ENCODE data around the gene SFXN5. TPM values are rescaled to one million over a fixed set of nuclear protein-coding genes. Genes with fewer than 3 reads are reported as not detected.

SFXN5 gene
- total RNA-seq, 1 experiment from 2014 or later = 27.8 TPM

DNA sequence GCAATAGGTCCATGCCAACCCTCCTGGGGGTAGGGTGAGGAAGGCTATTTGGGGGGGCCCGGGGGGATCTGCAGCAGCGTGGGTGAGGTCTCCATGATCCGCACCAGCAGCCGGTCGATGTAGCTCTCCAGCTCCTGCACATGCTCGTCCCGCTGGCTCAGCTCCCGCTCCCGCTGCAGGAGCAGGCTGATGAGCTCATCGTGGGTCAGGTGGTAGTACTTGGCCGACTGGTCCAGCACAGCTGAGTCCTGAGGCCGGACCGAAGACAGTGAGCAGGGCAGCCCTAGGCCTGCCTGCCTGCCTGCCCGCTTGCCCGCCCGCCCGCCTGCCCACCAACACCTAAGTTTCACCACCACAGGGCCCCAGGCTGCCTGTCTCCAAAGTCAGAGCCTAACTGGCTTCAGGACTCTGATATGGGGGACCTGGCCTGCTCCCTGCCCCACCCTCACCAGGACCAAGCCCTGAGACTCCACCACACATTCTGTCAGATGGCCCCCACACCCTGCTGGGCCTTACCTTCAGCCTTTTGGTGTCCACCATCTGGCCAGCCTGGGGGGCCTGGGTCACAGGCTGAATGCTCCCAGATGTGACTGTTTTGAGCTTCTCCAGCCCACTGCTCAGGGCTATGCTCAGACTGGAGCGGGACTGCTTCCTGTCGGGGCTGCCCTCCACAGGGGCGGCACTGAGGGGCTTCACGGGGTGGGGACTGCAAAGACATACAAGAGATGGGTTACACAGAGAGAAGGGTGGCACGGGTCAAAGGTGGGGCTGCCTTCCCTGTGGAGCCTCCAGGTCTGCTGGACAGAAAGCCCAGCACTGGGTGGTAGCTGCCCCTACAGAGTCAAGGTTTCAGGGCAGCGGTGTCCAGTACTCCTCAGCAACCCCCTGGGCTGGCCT lies 4.2 kb upstream of the SFXN5 start:
- no peak for TF ChIP-seq SIN3A (IDR thresholded peaks at IDR 0.05; ENCODE audit: borderline replicate concordance, insufficient read depth, low read depth, low read length)
- no peak for TF ChIP-seq TCF7L2 (IDR thresholded peaks at IDR 0.05; ENCODE audit: low read depth, low read length)
- no peak for TF ChIP-seq POLR2AphosphoS5 (IDR thresholded peaks at IDR 0.05; ENCODE audit: low read depth, low read length)
- no peak for TF ChIP-seq CTCF (IDR thresholded peaks at IDR 0.05)
- TF ChIP-seq REST (IDR thresholded peaks at IDR 0.05; ENCODE audit: insufficient read depth in 1 of 2, low read depth in 2 of 2, low read length in 1 of 2) = no peak
- no peaks in the 10 kb centered on the region; the same call in 1 of the 2 replicates for H3K36me3 ChIP-seq (ENCODE audit: control insufficient read depth, insufficient read depth, low read length)
- CTCF ChIA-PET = no interaction called here
- H3K4me3 ChIP-seq (ENCODE audit: low read depth in 2 of 2, low read length in 2 of 2) = no peak overlapping the region
- H3K9me3 ChIP-seq (ENCODE audit: control insufficient read depth, insufficient read depth, low read depth, low read length) = no peaks in the 10 kb centered on the region
- H3K27ac ChIP-seq (ENCODE audit: low read length) = no peak overlapping the region
- no peaks in the 10 kb centered on the region for H3K27me3 ChIP-seq (ENCODE audit: control insufficient read depth, insufficient read depth, low read length)
- intact Hi-C loops (cut with micrococcal nuclease; ENCODE audit: unreplicated experiment) (no loop called here), in situ Hi-C loops (cut with HindIII; ENCODE audit: low pct_unique_long_range_greater_than_20kb, low sequenced_read_pairs) (no loop called here)
- BruUV-seq (replicated peaks) = no TSS peak
- POLR2A ChIA-PET = no interaction called here
- DNase-seq (ENCODE audit: low read depth, low spot score) (no peak), ATAC-seq (no peak)
- peaks cover 7% of the 10 kb centered on the region; the same call in 1 of the 2 replicates for H3K4me1 ChIP-seq (ENCODE audit: control insufficient read depth, insufficient read depth, low read length)

- ATAC-seq = no peak
- Histone ChIP-seq H3K4me1 (ENCODE audit: control insufficient read depth, insufficient read depth, low read length) (peaks cover 10% of the 10 kb centered on the region), H3K4me3 (ENCODE audit: low read depth in 2 of 2, low read length in 2 of 2) (no peak overlapping the region), H3K9me3 (ENCODE audit: control insufficient read depth, insufficient read depth, low read depth, low read length) (no peaks in the 10 kb centered on the region), H3K27me3 (ENCODE audit: control insufficient read depth, insufficient read depth, low read length) (no peaks in the 10 kb centered on the region), H3K27ac (ENCODE audit: low read length) (no peak overlapping the region), H3K36me3 (ENCODE audit: control insufficient read depth, insufficient read depth, low read length) (no peaks in the 10 kb centered on the region; the same call in 1 of the 2 replicates)
- DNase-seq (ENCODE audit: low read depth, low spot score) = no peak
- POLR2A ChIA-PET = no interaction called here
- no TSS peak for BruUV-seq (replicated peaks)
- CTCF ChIA-PET = interaction anchor here (0.5 kb wide), 1 partner anchor 129 kb away, joined by 3 read pairs; no protein-coding TSS in a partner anchor
- no peak for TF ChIP-seq CTCF (IDR thresholded peaks at IDR 0.05)
- TF ChIP-seq REST (IDR thresholded peaks at IDR 0.05; ENCODE audit: insufficient read depth in 1 of 2, low read depth in 2 of 2, low read length in 1 of 2) = no peak
- no peak for TF ChIP-seq SIN3A (IDR thresholded peaks at IDR 0.05; ENCODE audit: borderline replicate concordance, insufficient read depth, low read depth, low read length)
- in situ Hi-C loops (cut with HindIII; ENCODE audit: low pct_unique_long_range_greater_than_20kb, low sequenced_read_pairs) (no loop called here), intact Hi-C loops (cut with micrococcal nuclease; ENCODE audit: unreplicated experiment) (no loop called here)
These were observed 2.9 kb upstream of the SFXN5 start for GRCh38 chr2:73074110-73075069.

Measured in Panc1 (cell line).